Mucosa of gallbladder (tissue), 1 donor: ENCODE measurements around the gene TCEAL7. TPM values are rescaled to one million over a fixed set of nuclear protein-coding genes. Genes with fewer than 3 reads are reported as not detected.

Experiments
- DNase-seq: peaks from one replicate; pipeline ENCODE4 v3.0.0-alpha.2; 2020; ENCODE audit warnings: low spot score
- total RNA-seq: library from RNA; stranded (reverse); gene quantifications from one replicate; pipeline ENCODE4 v1.2.1, GENCODE V29; 2021
- donor health status: DM: no; HTN: no; CAD: no.

The TCEAL7 gene
- total RNA-seq, 1 donor from 2014 or later = 8.1 TPM

DNA sequence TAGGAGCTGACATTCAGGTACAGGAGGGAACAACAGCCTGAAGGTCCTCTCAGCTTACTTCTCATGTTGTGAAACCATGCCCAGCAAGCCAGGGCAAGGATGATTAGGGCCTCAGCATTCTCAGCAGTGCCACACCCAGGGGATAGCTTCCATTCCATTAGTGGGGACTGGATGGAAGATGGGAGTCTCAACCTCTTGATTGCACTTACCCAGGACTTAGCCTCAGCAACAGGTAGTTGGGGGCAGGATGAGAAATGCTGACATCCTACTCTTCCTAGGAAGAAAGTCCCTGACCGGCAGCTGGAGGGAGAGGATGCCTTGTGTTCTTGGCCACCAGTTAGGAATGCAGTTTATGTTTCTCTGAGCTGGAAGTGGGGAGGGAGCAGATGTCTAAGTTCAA is 37.5 kb downstream of the TCEAL7 start:
- DNase-seq = no peak

DNA sequence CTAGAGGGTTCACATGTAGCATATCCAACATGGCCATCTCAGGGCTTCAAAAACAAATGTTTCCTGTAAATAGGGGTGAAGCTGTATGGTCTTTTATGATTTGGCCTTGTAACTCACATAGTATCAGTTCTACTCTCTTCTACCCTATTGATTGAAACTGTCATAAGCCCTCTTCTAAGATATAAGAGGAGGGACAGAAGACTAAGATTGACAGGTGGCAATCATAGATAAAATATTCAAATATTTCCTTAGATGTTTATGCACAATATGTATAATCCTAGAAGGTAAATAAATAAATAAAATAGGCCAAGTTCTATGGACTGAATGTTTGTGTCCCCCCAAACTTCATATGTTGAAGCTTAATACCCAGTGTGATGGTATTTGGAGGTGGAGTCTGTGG is 39.4 kb downstream of the TCEAL7 start:
- DNase-seq = no peak

DNA sequence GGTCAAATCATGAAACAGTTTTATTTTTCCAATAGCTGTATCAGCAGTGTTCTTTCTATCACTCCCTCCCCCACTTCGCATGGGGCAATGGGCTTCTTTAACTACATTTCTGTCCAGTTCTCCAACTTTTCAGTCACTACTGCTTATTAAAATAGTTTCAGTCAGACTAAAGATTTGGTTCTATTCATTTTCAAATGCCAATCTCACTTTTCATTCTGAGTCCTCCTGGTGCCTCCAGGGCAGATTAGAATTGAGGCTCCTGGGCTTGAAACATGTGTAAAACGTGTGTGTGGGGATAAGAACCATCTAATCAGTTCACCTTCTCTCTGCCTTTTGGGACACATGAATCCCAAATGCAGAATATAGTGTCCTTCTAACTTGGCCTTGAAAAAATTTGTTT is 42.8 kb downstream of the TCEAL7 start:
- no peak for DNase-seq

DNA sequence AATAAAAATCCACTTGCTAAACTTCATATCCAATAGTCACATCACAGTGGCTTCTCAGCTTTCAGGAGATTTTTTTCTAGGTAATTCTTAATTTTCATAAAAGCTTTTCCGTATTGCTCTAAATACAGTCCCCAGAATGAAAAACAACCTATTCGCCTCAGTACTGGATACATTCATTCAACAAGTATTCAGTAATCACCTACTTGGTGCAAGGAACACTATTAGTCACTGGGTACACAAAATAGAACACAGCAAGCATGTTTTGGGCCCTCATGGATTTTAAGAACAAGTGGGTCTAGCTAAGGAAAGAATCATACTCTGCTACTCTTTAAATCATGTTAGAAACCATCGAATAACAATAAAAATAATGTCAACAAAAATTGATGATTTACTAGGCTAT is 43.5 kb downstream of the TCEAL7 start:
- no peak for DNase-seq

DNA sequence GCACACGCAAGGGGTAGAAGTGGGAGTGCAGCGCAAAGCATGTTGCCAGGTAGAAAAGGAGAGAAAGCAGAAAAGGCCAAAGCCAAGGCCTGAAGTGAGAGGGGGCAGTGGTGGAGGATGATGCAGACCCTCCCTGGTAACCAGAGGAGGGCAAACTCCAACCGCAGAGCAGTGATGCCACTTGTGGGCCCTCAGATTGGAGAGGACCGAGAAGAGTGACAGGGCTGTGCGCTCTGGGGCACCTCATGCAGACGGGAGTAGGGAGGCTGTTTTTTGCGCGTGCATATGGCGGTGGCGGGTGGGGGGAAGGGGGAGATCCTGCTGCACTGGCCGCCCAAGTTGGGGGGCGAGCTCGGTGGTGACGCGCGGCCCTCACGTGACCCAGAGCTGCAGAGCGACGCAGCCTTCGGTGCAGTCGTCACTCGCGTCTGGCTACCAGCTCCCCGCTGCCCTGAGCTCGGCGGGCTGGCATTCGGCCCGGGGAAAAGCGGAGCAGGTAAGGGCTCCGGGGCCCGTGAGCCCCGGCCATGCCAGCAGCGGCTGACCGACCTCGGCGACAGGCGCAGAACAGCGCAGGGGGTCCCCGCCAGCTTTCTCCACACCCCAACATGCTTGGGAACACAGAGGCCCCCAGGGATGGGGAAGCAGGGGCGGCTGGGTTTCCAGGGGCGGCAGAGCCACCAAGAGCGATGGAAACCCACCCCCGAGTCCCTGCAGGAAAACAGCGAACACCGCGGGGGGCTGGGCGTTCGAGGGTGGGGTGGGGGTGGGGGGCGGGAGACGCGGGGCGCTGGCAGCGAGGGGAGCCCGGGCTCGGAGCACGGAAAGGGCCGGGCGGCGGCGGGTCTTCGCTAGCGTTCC is 46.3 kb downstream of the TCEAL7 start, which contains the start of gene BEX3:
BEX3 (plus strand) TSS at position 421 of the 861 bp plus-strand sequence. CDS start 984 bp downstream, outside the sequence.
- peak; percentile 30 for DNase-seq

DNA sequence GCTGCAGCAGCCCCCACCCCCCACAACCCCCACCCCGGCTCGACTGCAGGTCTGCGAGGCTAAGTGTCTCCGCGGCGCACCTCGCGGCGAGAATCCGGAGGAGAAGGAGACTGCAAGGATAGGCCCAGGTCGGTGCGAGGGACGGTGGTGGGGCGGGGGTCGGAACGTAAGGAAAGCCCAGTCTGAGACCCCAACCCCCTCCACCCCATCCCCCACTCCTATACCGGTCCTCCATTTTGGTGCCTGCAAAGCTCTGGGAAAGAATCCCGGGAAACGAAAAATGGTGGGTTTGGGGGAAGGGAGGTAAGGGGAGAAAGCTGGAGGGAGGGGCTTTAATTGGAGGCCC is 46.9 kb downstream of the TCEAL7 start:
- DNase-seq = no peak

DNA sequence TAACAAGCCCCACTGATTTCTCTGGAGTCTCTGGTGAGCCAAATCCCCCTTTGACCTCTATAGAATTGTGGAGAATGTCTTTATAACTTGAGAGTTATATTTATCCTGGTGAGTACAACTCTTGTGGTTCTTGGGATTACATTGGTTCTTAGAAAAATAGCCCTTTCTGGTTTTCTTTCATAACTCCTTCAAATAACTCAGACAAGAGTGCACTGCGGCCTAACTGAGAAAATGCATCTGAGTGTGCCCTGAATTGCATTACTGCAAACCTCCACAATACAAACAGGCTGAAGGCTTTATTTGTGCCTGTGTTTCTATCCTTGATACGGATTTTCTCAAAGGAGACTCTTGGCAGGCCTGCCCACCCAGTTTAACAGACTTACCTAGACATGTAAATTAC is 49.0 kb downstream of the TCEAL7 start:
- DNase-seq = no peak

Other genes with a start within 250 kb of the TCEAL7 start
- gene NXF3, start 237.1 kb upstream of the TCEAL7 start, total RNA-seq = 78.1 TPM
- gene BEX4, start 115.1 kb upstream of the TCEAL7 start, total RNA-seq = 41.9 TPM
- 52.5 TPM for gene TCEAL8, start 75.1 kb upstream of the TCEAL7 start, total RNA-seq
- 0.17 TPM for gene TCEAL5, start 53.5 kb upstream of the TCEAL7 start, total RNA-seq
- gene BEX2, start 19.2 kb upstream of the TCEAL7 start, total RNA-seq = 23.6 TPM
- gene TCEAL9, start 26.3 kb downstream of the TCEAL7 start, total RNA-seq = 28.4 TPM
- gene BEX3, start 46.3 kb downstream of the TCEAL7 start, total RNA-seq = 96.0 TPM
- gene RAB40A, start 189.2 kb downstream of the TCEAL7 start, total RNA-seq = 0.92 TPM